HG02588 (cell line): ENCODE measurements around the gene FPGS.

Source experiments
- ATAC-seq: cut with Tn5 transposase; IDR thresholded peaks from one replicate; pipeline ENCODE4 v1.9.1; 2021; ENCODE audit warnings: mild to moderate bottlenecking, moderate library complexity; ENCODE audit not compliant: unreplicated experiment

Gene FPGS

GRCh38 chr9:127785933-127786772 is 16.5 kb upstream of the FPGS start, which contains the start of gene CDK9:
TSS of gene CDK9 (plus strand) at chr9:127786034. CDS start at chr9:127786149, 115 bp downstream.
- peak; percentile 53 for ATAC-seq

DNA sequence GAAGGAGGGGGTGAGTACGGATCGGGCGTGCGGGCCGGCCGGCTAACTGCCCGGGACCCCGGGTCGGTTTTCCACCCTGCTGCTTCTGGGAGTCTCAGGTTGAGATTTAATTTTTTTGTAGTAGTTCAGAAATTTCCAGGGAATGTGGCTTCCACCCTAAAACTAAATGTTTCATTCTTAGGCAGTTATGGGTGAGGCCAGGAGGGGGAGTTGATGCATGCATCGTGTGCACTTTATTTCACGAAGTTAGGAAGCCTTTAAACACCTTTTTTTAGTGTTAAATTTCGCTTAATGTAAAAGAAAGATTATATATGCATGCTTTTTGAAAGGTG is 15.9 kb upstream of the FPGS start:
- ATAC-seq: no peak

DNA sequence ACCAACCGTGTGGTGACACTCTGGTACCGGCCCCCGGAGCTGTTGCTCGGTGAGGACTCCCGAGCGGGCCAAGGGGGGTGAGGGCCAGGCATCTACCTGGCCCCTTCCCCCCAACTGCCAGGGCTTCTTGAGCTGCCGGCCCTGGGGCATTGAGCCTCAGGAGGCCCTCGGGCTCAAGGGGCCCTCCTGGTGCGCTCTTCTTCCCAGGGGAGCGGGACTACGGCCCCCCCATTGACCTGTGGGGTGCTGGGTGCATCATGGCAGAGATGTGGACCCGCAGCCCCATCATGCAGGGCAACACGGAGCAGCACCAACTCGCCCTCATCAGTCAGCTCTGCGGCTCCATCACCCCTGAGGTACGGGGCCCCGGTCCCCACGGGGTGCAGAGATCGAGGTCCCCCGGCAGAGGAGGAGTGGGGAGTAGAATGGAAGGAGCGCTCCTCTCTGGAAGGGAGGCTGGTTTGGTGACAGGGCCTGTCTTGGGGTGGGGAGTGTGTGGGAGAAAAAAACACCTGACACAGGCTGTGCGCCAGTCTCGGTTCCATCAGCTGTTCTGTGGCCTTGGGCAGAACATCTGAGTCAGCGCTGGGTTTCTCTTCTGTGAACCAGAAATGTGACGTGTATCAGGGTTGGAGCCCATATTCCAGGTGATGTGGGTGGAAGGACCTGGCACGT is 14.2 kb upstream of the FPGS start:
- no peak for ATAC-seq

DNA sequence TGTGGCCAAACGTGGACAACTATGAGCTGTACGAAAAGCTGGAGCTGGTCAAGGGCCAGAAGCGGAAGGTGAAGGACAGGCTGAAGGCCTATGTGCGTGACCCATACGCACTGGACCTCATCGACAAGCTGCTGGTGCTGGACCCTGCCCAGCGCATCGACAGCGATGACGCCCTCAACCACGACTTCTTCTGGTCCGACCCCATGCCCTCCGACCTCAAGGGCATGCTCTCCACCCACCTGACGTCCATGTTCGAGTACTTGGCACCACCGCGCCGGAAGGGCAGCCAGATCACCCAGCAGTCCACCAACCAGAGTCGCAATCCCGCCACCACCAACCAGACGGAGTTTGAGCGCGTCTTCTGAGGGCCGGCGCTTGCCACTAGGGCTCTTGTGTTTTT is 13.5 kb upstream of the FPGS start:
- no peak for ATAC-seq

GRCh38 chr9:127790094-127790855 is 12.4 kb upstream of the FPGS start:
- ATAC-seq: no peak

DNA sequence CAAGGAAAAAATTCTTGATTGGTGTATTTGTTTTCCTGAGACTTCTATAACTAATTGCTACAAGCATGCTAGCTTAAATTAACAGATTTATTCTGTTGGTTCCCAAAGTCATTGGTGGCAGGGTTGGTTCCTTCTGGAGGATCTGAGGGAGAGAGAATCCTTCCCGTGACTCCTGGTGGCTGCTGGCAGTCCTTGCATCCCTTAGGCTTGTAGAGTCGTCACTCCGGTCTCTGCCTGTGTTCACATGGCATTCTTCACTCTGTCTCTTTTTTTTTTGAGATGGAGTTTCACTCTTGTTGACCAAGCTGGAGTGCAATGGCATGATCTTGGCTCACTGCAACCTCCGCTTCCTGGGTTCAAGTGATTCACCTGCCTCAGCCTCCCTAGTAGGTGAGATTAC is 11.6 kb upstream of the FPGS start:
- no peak for ATAC-seq

DNA sequence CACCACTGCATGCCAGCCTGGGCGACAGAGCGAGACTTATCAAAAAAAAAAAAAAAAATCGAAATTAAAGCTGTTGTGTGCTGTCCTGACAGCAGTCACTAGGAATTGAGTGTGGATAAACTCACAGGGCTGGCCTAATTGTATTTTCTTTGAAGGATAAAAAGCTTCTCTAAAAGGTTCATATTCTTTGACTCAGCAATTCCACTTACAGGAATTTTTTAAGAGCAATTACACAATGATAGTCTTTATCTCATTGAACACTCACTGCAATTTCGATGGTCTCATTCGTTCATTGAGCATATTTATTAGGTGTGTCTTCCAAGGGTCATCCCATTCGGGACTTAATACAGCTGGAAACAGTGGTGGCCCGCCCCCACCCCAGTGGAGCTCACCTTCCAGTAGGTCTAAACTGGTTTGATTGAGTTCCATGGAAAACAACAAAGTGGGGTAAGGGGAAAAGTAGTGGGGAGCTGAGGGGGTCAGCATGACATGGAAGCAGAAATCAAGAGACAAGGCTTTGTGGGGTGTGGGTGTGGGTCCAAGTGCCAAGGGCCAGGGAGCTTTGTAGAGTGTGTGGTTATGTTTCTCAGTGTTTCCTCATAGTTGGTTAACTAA is 10.2 kb upstream of the FPGS start:
- no peak for ATAC-seq

DNA sequence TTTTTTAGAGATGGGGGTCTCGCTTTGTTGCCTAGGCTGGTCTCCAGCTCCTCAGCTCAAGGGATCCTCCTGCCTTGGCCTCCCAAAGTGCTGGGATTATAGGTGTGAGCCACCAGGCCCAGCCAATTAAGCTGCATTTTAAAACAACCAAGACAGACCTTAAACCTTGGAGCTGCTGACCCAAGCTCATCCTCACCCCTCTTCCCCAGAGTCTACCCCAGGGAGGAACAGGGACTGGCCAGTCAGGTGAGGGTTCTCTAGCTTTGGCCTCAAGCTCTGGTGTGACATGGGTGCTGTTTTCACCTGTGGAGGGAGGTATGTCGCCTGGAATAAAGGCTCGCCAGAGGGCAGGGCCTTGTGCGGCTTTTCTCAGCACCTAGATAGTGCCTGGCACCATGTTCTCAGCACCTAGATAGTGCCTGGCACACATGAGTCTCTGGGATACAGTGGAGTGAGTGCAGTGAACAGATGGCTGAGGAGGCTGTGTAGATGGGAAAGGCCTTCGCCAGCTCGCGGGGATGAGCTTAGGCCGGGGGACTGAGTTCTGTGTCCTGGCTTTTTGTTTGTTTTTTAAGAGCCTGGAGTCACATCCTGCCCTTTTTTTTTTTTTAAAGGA is 9.5 kb upstream of the FPGS start:
- no peak for ATAC-seq

DNA sequence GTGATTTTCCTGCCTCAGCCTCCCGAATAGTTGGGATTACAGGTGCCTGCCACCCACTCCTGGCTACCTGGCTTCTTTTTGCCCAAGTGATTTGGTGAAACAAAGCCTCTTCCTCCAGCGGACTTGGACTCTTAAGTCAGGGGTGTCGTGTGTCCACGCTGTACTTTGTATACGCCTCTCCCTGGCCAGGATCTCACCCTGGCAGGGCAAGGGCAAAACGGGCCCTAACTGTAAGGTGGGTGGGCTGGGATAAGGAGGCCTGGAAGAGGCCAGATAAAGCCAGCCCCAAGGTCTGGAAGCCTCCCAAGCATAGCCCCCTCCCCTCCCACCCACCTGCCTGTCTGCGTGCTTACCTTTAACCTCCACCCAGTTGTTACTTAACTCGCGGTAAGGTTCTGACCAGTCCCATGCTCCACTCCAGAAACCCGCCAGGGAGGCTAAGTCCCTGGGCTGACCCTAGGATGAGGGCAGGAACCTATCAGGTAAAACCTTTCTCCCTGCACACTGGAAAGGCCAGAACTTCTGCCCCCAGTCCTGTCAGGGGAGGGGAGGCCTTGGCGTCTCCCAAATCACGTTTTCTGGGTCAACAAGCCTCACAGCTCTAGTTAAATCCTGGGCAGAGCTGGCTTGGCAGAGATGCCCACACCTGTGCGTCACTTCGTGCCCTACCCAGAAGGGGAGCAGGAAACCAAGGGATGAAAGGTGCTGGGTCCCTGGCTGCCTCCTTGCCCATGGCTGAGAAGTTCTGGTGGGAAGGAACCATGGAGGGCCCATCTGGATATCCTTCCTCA is 8.5 kb upstream of the FPGS start:
- ATAC-seq: no peak

DNA sequence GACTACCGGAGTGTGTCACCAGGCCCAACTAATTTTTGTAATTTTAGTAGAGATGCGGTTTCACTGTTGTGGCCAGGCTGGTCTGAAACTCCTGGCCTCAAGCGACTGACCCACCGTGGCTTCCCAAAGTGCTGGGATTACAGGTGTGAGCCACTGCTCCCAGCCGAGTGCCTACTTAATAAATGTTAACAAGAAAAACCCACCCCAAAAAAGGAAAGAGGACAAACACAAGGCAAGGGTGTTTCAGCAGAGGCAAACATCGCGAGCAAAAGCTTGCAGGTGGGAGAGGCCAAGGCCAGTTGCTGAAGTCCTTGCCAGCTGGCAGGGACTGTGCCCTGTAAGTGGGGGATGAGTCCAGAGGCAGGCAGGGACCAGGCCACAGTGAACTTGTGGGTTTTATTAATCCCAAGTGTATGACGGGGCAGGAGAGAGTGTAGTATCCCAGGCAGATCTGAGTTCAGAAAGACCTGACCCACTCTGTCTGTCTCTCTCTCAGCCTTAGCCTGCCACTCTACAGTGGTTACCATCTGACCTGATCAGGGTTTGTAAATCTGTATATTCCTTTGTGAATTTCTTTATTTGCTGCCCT is 6.4 kb upstream of the FPGS start:
- ATAC-seq: no peak

- ATAC-seq: no peak
Observed at GRCh38 chr9:127796852-127797370, 5.8 kb upstream of the FPGS start.

DNA sequence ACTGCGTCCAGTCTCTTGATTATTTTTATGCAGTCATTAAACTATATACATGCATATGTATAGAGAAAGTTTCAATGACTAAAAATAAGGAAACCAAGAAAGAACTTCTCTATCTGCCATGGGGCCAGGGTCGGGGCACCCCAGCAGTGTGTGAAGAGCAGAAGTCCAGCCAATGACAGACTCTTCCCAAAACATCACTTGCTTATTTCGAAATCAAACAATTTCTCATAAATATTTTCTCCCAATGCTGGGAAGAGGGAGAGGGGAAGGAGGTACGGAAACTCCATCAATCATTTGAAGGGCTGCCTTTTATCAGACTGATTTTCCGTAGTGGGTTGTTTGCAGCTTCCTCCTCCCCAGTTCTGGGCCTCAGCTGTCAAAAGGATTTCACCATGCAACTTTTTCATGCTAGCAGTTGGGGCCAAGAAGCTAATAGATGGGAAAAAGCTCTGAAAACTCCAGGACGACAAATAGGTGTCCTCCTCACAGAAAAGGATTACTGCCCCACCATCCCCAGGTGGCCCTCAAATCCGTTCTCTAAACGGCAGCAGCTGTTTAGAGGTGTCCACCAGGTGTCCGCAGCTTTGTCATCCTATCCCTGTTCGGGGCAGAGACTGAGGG is 617 bp upstream of the FPGS start:
- ATAC-seq: no peak

DNA sequence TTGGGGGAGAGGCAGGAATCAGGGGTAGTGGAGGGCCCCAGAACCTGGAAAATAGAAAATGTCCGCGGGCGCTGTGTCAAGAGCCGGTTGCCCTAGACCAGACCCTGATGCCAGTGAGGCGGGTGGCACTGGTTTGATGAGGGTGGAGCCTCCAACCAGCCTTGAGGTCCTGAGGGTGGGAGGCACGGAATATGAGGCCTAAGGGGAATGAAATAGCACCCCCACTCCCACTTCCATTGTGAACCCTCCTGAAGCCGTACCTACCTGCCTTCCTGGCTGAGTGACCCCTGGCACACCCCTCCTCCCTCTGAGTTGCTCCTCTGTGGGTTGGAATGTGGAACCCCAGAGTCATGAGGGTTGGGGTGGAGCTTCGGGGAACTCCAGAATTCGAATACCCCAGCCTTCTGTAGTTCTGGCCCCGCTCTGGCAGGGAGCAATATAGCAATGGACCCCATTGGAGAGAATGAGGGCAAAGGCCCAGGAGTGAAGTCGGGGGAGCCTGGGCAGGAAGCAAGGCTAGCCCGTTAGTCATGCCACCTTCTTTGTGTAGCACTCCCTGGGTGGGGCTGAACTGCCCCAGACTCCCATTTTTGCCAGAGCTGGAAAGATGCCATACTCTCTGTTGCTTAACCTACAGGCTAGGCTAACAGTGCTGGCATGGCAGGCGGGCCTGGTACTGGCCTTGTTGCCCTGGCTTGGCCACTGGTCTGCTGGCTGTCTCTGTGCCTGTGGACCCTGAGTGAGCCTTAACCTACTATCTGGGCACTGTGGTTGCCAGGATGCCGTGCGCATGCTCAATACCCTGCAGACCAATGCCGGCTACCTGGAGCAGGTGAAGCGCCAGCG is 1.0 kb downstream of the FPGS start:
- no peak for ATAC-seq

DNA sequence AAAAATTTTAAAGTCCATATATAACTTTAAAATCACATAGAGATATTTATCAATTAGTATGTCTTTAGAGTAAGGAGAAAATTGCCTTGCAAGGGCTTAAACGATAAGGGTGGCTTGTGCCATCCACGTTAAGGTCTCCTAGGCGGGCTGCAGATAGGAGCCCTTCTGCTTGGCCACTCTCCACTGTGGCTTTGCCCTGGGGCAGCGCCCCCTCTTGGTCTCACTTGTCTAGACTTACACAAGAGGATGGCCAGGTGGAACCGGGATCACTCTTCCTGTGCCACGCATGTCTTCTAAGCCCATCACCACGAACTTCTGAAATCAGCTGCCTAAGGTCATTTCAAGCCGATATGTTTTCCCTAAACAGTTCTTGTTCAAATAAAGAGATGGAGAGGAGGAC is 2.9 kb downstream of the FPGS start:
- no peak for ATAC-seq

DNA sequence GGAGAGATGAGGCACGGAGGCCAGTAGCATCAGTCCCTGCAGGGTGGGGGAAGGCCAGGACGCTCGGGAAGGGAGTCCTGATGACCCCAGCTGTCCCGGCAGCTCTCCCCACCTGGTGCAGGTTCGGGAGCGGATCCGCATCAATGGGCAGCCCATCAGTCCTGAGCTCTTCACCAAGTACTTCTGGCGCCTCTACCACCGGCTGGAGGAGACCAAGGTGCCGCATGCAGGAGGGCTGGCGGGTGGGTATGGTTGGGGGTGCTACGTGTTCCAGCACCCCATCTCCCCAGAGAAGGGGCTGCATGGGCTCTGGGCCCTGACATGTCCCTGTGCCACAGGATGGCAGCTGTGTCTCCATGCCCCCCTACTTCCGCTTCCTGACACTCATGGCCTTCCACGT is 4.2 kb downstream of the FPGS start:
- ATAC-seq: no peak

DNA sequence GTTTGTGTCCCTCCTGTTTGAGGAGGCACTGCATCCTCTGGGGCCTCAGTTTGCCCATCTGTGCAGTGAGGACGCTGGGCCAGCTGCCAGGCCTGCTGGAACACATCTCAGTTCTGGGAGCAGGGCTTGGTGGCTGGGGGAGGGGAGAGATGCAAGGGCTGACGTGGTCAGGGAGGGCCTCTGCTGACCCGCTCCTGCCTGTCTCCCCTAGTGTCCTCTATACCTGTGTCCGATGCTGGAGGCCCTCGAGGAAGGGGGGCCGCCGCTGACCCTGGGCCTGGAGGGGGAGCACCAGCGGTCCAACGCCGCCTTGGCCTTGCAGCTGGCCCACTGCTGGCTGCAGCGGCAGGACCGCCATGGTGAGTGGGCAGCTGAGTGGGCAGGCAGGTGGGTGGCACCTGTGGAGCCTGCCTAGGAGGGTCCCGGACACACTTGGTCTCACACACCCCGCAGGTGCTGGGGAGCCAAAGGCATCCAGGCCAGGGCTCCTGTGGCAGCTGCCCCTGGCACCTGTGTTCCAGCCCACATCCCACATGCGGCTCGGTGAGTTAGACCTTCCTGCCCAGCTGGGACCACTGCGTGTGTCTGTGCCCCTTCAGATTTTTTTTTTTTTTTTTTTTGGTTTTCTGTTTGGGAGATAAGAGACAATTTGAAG is 5.8 kb downstream of the FPGS start:
- no peak for ATAC-seq

DNA sequence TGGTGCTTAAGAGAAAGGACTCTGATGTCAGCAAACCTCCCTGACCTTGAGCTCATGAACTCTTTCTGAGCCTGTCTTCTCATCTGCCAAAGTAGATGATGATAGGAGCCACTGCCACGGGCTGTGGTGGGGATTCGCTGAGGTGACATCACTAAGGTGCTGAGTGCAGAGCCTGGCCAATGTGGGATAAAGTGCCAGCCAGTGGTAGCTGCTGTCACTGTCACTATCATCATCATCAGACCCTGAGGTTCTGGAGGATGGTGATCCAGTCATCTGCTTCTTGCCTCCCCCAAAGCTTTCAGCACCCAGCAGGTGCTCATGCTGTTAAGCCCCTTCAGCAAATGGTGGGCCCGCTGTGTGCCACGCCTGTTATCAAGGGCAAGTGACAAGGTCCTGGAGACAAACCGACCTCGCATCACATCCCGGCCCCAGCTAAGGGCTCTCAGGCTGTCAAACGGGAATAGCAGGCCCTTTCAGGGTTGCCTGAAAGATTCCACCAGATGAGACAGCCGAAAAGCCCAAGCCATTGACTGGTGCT is 6.4 kb downstream of the FPGS start:
- no peak for ATAC-seq
